HepG2 (cell line): ENCODE data around the gene CADM4.

Experiments
- ADNP ChIP-seq: sonication (generic); formaldehyde crosslinking; IDR thresholded peaks from 2 replicates; pipeline ENCODE4 v1.4.0; 2020; ENCODE audit warnings: missing genetic modification reagents
- CTCF ChIP-seq: sonication (generic); formaldehyde crosslinking; IDR thresholded peaks from 2 replicates; pipeline ENCODE4 v1.5.0; 2020; ENCODE audit warnings: mild to moderate bottlenecking, missing genetic modification reagents, moderate library complexity
- EP300 ChIP-seq, 3 experiments: sonication (generic) in 1 of 3; formaldehyde crosslinking in 1 of 3; IDR thresholded peaks; 2 replicates each; pipeline versions ENCODE4 v1.5.1 to v1.6.1; 2011 to 2020; ENCODE audit warnings: low read depth in 2 of 3, low read length in 2 of 3, borderline replicate concordance in 1 of 3, improper control_type of control experiment in 1 of 3, mild to moderate bottlenecking in 1 of 3, missing genetic modification reagents in 1 of 3, moderate library complexity in 1 of 3
- FOXK1 ChIP-seq: sonication (generic); formaldehyde crosslinking; IDR thresholded peaks from 2 replicates; pipeline ENCODE4 v1.4.0; 2020; ENCODE audit warnings: low read depth, missing genetic modification reagents, borderline replicate concordance
- IRF2 ChIP-seq: IDR thresholded peaks from 2 replicates; pipeline ENCODE4 v1.6.1; 2018; ENCODE audit warnings: missing genetic modification reagents, missing compliant biosample characterization
- MAX ChIP-seq: IDR thresholded peaks from 2 replicates; pipeline ENCODE4 v1.6.1; 2012; ENCODE audit warnings: inconsistent platforms
- POLR2A ChIP-seq, 2 experiments: IDR thresholded peaks; 2 replicates each; pipeline ENCODE4 v1.6.1; 2011; ENCODE audit warnings: low read depth in 2 of 2, low read length in 2 of 2, mild to moderate bottlenecking in 1 of 2, moderate library complexity in 1 of 2; ENCODE audit not compliant: insufficient read depth in 1 of 2
- POLR2AphosphoS5 ChIP-seq: IDR thresholded peaks from 2 replicates; pipeline ENCODE4 v1.6.1; 2012; ENCODE audit warnings: low read depth, low read length
- RBAK ChIP-seq: sonication (generic); formaldehyde crosslinking; IDR thresholded peaks from 2 replicates; pipeline ENCODE4 v1.5.1; 2020; ENCODE audit warnings: mild to moderate bottlenecking, missing genetic modification reagents
- TCF7L2 ChIP-seq: IDR thresholded peaks from 2 replicates; pipeline ENCODE4 v1.6.1; 2011; ENCODE audit warnings: mild to moderate bottlenecking, low read depth, low read length, moderate library complexity
- THAP11 ChIP-seq: IDR thresholded peaks from 2 replicates; pipeline ENCODE4 v1.6.1; 2016; ENCODE audit warnings: missing biosample characterization, missing genetic modification reagents
- ZNF329 ChIP-seq: sonication (generic); formaldehyde crosslinking; IDR thresholded peaks from 2 replicates; pipeline ENCODE4 v1.9.0; 2021; ENCODE audit warnings: low read depth, mild to moderate bottlenecking, missing genetic modification reagents
- ZNF557 ChIP-seq: sonication (generic); formaldehyde crosslinking; IDR thresholded peaks from 2 replicates; pipeline ENCODE4 v1.4.0; 2020; ENCODE audit warnings: missing genetic modification reagents

GRCh38 chr19:43623889-43624670 lies 15.6 kb downstream of the CADM4 start:
- TF ChIP-seq ZNF329 (CRISPR knock-in tag) (no peak), POLR2AphosphoS5 (no peak), IRF2 (CRISPR knock-in tag) (no peak), THAP11 (CRISPR knock-in tag) (no peak), FOXK1 (CRISPR knock-in tag) (no peak), TCF7L2 (no peak), POLR2A (IDR thresholded peaks at IDR 0.05; ENCODE audit: insufficient read depth in 1 of 2, low read depth in 2 of 2, low read length in 2 of 2) (no peak), MAX (no peak), CTCF (CRISPR knock-in tag) (no peak), ZNF557 (CRISPR knock-in tag) (no peak), EP300 (IDR thresholded peaks at IDR 0.05; ENCODE audit: low read depth in 2 of 2, low read length in 2 of 2) (no peak), EP300 (CRISPR knock-in tag; IDR thresholded peaks at IDR 0.05; ENCODE audit: borderline replicate concordance) (no peak), RBAK (CRISPR knock-in tag) (no peak), ADNP (CRISPR knock-in tag) (no peak)
